HG03175 (cell line): ENCODE measurements around the gene HEATR9.
A peak's percentile ranks its signal among the peaks of the same experiment; 100 is the strongest.

Experiments
- ATAC-seq: cut with Tn5 transposase; IDR thresholded peaks from one replicate; pipeline ENCODE4 v1.9.1; 2021; ENCODE audit warnings: mild to moderate bottlenecking, moderate library complexity; ENCODE audit not compliant: unreplicated experiment

HEATR9 gene

DNA sequence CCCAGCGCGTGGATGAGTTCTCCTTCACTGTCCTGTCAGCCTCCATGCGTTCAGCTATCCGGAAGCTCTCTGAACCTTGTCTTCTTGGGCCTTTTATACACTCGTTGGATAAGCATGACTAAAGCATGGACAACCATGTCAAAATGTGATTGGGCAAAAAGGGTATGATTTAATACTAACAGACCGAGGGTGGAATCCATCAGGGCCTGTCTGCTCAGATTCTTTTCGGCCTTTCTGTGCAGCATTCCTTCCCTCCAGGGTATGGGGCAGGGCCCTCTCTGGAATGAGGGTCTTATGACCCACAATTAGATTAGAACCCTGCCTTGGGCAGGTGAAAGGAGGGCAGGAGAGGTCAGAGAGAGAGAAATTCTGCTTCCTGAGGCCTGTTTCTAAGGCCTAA is 25.5 kb upstream of the HEATR9 start:
- ATAC-seq = no peak

DNA sequence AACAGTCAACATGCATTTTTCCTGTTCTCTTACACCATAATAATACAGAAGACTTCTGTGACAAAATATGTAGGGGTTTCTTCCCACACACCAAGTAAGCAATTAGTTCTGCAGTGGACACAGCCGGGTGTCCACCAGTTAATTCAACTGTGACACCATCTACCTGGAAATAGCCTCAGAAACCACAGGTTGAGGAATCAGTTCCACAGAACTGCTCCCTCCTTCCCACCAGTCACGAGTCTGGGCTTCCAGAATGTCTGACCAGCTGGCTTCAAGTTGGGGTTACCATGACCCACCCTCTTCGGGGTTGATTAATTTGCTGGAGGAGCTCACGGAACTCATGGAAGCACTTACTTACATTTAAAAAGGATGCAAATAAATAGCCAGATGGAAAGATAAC is 25.1 kb upstream of the HEATR9 start:
- no peak for ATAC-seq

DNA sequence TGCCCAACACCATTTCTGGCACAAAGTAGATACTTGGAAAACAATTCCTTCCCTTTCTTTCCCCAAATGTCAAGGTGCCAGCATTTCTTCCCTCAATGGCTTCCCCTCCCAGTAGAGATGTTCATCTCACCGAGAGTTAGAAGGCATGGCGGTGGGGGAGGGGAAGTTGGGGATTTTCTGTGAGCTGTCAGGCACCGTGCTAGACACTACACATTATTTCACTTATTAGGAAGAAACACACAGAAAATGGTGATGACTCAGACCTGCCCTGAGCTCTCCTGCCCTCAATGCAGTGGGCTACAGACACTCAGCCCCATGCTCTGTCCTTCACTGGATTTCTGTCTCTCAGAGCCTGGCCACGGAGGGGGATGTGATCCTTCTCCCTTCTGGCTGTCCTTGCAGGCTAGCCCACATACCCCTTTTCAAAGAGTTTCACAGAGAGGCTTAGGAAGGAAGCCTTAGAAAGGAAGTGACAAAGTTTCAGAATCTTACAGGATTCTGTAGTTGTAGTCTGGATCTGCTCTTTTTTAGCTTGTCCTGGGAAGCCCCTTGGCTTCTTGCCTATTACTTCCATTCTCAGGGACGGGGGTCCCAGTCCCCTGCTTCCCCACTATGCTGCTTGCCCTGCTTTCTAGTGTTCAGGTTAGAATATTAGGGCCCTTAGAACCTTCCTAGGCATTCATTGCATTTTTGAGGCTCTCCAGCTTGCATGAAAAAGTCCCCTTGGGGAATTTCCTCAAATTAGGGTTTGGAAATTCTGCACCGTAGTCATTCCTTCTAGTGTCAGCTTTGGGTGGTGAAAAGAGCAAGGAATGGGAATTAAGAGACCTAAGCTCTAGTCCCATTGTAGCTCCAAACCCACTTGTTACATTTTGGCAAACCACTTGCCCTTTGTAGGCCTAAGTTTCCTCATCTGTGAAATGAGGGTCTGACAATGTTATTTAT is 23.7 kb upstream of the HEATR9 start:
- ATAC-seq = no peak

DNA sequence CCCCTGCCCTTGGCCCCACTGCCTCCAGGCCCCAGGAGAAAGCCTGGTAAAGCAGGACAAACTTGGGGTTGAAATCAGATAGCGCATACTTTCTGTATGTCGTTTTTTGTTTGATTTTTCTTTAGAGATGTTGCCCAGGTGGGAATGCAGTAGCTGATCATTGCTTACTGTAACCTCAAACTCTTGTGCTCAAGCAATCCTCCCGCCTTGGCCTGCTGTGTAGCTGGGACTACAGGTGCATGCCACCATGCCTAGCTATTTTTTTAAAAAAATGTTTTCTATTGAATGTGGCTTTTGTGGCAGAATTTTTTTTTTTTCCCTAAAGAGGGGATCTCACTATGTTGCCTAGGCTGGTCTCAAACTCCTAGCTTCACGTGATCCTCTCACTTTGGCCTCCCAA is 22.6 kb upstream of the HEATR9 start:
- ATAC-seq = no peak

DNA sequence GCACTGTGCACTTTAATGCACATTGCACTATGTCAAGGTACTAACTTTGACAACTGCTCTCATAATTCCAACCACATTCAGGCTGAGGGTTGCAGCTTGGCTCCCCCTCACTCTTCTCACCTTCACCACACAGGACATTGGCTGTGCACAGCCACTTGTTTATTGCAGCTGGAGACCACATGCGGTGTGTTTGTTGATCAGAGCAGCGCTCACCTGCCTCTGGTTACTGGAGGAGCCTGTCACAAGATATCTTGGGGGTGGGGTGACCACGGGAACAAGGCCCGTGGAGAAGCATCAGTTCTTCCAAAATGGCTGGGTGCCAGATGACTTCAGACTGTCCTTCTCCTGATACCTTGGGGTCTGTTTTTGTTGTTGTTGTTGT is 22.1 kb upstream of the HEATR9 start:
- peak; percentile 79 for ATAC-seq

GRCh38 chr17:35889818-35890773 is 21.4 kb upstream of the HEATR9 start:
- no peak for ATAC-seq

- no peak for ATAC-seq
These were observed 20.6 kb upstream of the HEATR9 start for GRCh38 chr17:35889241-35889640.

DNA sequence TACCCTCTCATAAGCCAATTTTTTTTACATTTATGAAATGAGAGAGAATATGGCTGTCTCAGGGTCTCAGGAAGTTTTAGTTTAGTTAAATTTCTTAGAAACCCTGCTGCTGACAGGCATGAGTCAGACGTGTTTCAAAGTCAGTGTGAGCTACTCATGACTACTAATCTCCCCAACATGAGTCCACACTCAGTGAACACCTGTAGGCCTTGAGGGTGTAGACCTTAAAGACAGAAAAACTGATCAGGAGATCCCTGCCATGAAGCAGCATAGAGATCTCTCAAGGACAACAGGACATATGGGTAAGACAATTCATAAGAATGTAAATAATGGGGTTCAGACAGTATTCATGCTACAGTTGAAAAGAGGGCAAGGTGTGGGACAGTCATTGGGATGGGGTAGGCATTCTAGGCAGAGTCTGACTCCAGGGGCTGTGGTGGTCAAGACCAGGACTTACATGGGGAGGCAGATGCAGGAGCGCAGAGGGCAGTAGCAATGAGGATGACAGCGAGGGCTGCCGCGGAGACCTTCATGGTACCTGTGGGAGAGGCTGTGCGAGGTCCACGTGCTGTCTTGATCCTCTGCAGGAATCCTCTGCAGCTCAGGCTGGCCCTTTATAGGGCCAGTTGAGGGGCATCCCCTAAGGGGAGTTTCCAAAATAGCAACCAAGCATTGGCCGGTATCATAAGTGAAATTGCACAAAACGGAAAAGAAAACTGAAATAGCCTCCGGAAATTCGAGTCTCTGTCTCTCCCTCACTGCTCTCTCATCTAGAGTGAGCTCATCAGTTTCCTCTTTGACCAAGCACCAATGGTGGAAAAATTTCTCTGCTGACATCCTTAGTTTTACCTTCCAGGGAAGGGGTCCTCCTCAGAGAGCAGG is 11.3 kb upstream of the HEATR9 start, which contains the start of gene CCL5:
Gene CCL5 (minus strand): TSS at position 588 of the 882 bp plus-strand sequence.
- peak; percentile 84 for ATAC-seq

GRCh38 chr17:35878361-35878760 is 9.7 kb upstream of the HEATR9 start:
- no peak for ATAC-seq

DNA sequence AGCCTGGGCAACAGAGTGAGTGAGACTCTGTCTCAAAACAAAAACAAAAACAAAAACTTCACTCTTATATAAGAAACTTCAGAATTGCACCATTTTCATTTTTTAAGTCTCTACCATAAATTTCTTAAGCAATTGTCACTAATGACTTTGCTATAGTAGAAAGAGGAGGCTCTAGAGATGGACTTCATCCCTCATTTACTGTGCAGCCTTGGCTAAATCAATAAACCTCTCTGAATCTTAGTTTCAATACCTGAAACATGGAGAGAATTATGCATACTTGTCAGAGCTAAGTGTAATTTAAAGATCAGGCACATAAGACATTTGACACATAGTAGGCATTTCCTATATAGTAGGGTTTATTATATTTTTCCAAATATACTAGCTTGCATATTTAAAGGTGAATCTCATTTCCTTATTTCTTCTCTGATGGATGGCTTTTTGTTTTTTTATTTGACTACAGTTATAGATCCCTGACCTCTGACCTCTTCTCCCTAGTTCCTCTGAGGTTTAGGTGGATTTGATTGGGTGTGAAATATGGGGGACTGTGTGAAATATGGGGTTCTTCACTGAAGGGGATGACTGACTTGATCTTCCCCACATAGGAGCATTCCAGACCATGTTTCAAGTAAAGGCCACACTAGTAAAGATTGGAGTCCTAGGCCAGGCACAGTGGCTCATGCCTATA is 8.8 kb upstream of the HEATR9 start:
- no peak for ATAC-seq

- no peak for ATAC-seq
These were observed 7.8 kb upstream of the HEATR9 start for GRCh38 chr17:35876534-35876933.

GRCh38 chr17:35875800-35876139 is 7.1 kb upstream of the HEATR9 start:
- no peak for ATAC-seq

DNA sequence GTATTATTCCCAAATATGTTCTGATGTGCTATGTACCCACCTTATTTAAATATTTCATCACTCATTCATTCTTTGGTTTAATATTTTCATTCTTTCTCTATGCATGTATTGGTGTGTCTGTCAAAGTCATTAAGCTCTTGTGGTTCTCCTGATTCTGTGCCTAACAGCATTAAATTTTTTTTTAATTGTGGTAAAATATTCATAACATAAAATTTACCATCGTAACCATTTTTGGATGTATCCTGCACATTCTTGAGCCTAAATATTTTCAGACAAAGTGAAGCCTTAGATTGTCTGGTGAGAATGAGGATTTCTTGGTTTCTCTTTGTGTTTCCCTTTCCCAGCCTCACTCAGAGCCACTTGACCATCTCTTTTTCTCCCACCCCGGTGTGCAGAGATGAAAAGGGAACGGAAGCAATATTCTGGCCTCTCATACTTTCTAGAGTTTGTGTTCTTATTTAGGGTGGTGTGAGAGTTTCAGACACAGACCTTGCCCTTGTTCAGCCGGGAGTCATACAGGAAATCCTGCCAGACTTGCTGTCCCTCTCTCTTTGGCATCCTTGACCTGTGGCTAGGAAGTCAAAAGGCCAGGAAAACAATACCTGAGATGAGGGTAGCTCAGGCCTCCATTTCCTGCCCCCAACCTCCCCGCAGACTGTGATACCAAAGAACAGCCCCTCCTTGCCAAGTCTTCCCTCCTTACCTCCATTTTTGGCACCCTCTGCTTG is 6.5 kb upstream of the HEATR9 start:
- no peak for ATAC-seq

DNA sequence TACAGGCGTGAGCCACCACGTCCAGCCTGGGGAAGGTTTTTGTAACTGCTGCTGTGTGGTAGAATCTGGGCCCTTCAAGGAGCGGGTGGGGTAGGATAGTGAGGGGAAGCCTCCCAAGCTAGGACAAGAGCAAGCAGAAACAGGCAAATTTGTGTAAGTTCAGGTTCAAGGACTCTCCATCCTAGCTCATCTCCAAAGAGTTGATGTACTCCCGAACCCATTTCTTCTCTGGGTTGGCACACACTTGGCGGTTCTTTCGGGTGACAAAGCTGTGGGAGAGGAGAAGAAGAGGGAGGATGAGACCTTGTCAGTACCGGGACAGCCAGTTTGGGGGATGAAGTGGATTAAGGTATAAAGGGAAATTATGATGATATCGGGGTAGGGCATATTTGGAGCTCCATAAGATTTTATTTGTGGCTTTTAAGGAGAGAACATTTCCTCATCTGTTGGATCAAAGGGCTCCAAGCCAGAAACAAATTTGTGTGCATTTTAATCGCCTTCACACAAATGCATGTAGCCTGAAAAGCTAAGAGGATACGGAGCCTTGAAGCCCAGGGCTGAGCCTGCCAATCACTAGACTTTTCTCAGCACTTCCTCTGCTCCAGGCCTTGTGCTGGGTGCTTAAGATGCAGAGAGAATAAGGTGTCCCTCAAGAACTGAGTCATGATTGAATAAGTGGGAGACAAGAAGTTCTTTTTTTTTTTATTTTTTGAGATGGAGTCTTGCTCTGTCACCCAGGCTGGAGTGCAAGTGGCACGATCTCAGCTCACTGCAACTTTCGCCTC is 3.7 kb upstream of the HEATR9 start:
- no peak for ATAC-seq

DNA sequence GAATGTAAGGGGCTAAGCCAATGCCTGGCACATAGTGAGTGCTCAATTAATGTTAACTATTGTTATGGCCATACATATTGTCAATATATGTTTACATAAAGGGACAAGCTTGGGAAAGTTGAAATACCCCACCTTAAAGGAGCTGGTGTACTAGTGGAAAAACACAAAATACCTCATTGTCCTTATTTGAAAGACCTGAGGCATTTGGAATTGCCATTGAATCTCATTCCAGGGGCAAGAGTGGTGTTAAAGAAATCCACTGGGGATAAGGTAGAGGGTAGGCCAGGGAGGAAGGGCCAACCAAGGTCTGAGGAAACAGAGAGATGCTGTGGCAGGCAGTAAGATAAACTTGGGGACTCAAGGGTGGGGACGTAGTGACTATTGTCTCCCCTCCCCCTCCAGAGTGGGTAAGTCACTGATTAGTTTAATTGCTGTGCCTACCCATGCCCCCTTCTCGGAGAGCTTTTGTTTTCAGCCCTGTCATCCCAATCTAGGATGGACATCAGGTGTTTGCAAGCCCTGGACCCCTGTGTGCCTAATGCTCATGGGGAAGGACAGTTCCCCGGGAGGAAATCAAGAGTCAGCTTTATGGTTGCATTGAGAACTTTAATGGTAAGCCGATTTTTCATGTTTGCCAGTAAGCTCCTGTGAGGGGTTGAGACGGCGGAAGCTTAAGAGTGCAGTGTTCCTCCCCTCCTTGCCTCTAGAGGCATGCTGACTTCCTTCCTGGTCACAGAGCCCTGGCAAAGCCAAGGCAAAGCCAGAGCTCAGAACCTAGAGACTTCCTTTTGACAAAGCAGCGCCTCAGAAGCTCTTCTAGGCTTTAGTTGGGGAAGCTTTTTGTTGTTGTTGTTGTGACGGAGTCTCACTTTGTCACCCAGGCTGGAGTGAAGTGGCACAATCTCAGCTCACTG is 2.5 kb upstream of the HEATR9 start:
- no peak for ATAC-seq

GRCh38 chr17:35867574-35867973 is 1.1 kb downstream of the HEATR9 start:
- no peak for ATAC-seq

- ATAC-seq = no peak
These were observed 2.2 kb downstream of the HEATR9 start for GRCh38 chr17:35866341-35866950.
